Measurements from ENCODE around the gene WDTC1.

WDTC1 gene

DNA sequence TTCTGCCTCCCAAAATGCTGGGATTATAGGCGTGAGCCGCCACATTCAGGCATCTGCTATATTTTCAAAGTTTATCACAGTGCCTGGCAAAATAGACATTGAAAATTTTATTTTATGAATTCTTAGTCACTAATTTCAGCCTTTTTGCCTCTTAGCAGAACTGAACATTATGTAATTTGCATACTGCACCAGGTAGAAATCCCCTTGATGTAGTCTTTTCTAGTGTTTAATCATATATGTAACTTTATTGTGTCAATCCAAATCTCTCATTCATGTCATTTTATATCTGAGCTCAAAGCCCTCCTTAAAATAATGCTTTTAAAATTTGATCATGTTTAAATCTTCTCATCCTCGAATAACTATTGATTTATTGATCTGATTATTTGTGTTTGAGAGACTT is 19.2 kb downstream of the WDTC1 start:
- no peak for DNase-seq (ENCODE audit: extremely low read depth, low read depth)
- TF ChIP-seq, protein P1, sequence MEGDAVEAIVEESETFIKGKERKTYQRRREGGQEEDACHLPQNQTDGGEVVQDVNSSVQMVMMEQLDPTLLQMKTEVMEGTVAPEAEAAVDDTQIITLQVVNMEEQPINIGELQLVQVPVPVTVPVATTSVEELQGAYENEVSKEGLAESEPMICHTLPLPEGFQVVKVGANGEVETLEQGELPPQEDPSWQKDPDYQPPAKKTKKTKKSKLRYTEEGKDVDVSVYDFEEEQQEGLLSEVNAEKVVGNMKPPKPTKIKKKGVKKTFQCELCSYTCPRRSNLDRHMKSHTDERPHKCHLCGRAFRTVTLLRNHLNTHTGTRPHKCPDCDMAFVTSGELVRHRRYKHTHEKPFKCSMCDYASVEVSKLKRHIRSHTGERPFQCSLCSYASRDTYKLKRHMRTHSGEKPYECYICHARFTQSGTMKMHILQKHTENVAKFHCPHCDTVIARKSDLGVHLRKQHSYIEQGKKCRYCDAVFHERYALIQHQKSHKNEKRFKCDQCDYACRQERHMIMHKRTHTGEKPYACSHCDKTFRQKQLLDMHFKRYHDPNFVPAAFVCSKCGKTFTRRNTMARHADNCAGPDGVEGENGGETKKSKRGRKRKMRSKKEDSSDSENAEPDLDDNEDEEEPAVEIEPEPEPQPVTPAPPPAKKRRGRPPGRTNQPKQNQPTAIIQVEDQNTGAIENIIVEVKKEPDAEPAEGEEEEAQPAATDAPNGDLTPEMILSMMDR (IDR thresholded peaks at IDR 0.05; ENCODE audit: low read depth, low read length, missing control alignments): no peak
- H3K4me3 ChIP-seq (replicated peaks; ENCODE audit: low read depth, low read length): no peak overlapping the region

DNA sequence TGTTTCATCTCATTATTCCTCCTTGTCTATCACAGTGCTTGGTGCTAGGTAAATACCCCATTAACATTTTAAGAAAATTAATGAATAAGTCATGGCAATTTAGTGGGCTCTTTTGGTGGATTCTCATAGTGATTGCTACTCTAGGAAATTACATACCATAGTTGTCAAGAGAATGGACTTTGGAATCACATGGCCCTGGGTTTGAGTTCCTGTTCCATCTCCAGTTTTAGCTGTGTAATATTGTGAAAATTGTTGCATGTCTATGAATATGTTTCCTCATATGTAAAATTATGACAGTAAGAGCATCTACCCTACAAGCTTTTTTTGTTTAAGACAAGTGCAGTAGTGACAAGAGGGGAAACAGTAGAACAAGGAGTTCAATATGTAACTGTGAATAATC is 20.7 kb downstream of the WDTC1 start:
- DNase-seq (ENCODE audit: extremely low read depth, low read depth): no peak
- no peak overlapping the region for H3K4me3 ChIP-seq (replicated peaks; ENCODE audit: low read depth, low read length)
- TF ChIP-seq, protein P1 (IDR thresholded peaks at IDR 0.05; ENCODE audit: low read depth, low read length, missing control alignments): no peak

DNA sequence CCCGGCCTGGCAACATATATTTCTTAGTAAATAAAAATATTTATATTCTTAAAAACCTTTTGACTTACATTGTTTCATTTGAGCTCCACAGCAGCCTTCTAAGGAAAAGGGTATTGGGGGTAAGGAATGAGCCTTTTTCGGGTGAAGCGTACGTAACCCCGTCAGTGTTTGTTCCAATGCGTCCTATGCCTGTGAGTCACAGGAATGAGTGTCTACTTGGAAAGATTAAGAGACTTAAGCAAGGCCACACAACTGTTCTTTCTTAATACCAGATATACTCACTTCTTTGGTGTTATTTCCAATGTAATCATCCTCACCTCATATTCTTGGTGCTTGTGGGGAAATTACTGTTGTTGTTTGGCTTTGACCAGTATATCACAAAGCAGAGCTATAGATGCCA is 22.7 kb downstream of the WDTC1 start:
- DNase-seq (ENCODE audit: extremely low read depth, low read depth): no peak
- TF ChIP-seq, protein P1 (IDR thresholded peaks at IDR 0.05; ENCODE audit: low read depth, low read length, missing control alignments): no peak
- no peak overlapping the region for H3K4me3 ChIP-seq (replicated peaks; ENCODE audit: low read depth, low read length)

DNA sequence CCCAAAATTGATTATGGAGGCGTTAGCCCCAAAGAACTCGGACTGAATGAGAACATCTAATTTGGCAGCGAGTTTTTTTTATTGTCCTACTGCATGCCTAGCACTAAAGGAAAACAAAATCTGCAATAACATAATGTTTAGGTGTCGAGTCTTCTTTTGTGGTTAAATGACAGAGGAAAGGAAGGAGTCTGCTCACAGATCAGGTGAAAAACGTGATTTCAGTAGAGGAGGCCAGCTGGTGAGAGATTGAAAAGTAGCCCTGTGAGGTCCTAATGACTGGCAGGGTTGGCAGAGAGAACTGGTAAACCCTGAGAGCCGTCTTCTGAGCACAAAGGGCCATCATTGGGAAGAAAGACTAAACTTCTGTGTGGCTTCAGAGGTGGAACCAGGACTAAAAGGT is 24.2 kb downstream of the WDTC1 start:
- no peak for DNase-seq (ENCODE audit: extremely low read depth, low read depth)
- no peak overlapping the region for H3K4me3 ChIP-seq (replicated peaks; ENCODE audit: low read depth, low read length)
- TF ChIP-seq, protein P1 (IDR thresholded peaks at IDR 0.05; ENCODE audit: low read depth, low read length, missing control alignments): no peak

DNA sequence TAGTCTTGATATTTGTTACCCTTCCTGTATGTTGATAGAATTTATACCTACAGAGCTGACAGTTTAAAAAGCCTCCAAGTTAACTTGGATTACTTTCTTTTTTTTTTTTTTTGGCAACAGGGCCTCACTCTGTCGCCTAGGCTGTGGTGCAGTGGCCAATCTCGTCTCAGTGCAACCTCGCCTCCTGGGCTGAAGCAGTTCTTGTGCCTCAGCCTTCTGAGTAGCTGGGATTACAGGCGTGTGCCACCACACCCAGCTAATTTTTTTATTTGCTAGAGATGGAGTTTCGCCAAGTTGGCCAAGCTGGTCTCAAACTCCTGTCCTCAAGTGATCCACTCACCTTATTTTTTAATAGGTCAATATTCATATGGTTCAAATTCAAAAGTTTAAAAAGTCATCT is 32.7 kb downstream of the WDTC1 start:
- DNase-seq (ENCODE audit: extremely low read depth, low read depth): no peak
- TF ChIP-seq, protein P1 (IDR thresholded peaks at IDR 0.05; ENCODE audit: low read depth, low read length, missing control alignments): no peak
- no peak overlapping the region for H3K4me3 ChIP-seq (replicated peaks; ENCODE audit: low read depth, low read length)

DNA sequence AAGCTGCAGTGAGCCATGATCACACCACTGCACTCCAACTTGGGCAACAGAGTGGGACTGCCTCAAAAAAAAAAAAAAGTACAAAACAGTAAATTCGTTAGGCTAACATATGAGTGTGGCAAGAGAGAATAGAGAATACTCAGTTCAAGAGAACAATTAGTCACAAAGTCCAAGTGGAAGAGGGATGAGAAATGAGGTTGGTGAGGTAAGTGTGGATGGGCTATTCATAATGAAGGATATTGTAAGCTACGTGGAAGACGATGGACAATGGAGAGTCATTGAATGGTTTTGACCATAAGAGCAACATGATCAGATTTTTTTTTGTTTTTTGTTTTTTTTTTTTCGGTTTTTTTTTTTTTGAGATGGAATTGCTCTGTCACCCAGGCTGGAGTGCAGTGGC is 34.8 kb downstream of the WDTC1 start:
- DNase-seq (ENCODE audit: extremely low read depth, low read depth): no peak
- TF ChIP-seq, protein P1 (IDR thresholded peaks at IDR 0.05; ENCODE audit: low read depth, low read length, missing control alignments): no peak
- H3K4me3 ChIP-seq (replicated peaks; ENCODE audit: low read depth, low read length): no peak overlapping the region

DNA sequence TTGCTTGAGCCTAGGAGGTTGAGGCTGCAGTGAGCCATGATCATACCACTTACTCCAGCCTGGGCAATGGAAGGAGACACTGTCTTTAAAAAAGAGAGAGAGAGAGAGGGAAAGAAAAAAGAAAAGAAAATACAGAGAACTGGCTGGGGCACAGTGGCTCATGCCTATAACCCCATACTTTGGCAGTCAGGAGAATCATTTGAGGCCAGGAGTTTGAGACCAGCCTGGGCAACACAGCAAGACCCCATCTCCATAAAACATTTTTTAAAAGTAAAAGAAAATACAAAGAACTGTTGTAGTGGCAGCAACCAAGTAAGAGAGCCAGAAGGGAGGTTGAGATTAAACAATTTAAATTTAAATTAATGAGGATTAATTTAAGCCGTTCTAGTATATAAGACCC is 39.8 kb downstream of the WDTC1 start:
- no peak overlapping the region for H3K4me3 ChIP-seq (replicated peaks; ENCODE audit: low read depth, low read length)
- TF ChIP-seq, protein P1 (IDR thresholded peaks at IDR 0.05; ENCODE audit: low read depth, low read length, missing control alignments): no peak
- DNase-seq (ENCODE audit: extremely low read depth, low read depth): no peak
